Aorta (tissue), 5 donors: ENCODE results near the gene PTPRD. TPM values are rescaled to one million over a fixed set of nuclear protein-coding genes. Genes with fewer than 3 reads are reported as not detected.
A peak's percentile ranks its signal among the peaks of the same experiment; 100 is the strongest.

ENCODE experiments used
- ATAC-seq: fragments of 200-7000 bp; cut with Tn5 transposase; one replicate; pipeline ENCODE4 v1.9.1; 2022; ENCODE audit warnings: moderate library complexity; ENCODE audit not compliant: low FRiP score
- DNase-seq, 2 donors: peaks; one replicate each; pipeline ENCODE4 v3.0.0-alpha.2; 2020
- H3K27ac ChIP-seq, 2 donors: one replicate each; pipeline ENCODE4 v1.5.1; 2013; ENCODE audit warnings: low read length in 2 of 2, mild to moderate bottlenecking in 2 of 2, moderate library complexity in 2 of 2, control low read depth in 1 of 2, inconsistent platforms in 1 of 2, low read depth in 1 of 2
- H3K27me3 ChIP-seq, 2 donors: one replicate each; pipeline ENCODE4 v1.6.1; 2013; ENCODE audit warnings: control low read depth in 1 of 2, low read length in 1 of 2, mild to moderate bottlenecking in 1 of 2, moderate library complexity in 1 of 2; ENCODE audit not compliant: insufficient read depth in 2 of 2, control insufficient read depth in 1 of 2
- H3K36me3 ChIP-seq, 2 donors: one replicate each; pipeline ENCODE4 v1.6.1; 2013; ENCODE audit warnings: control low read depth in 1 of 2, low read length in 1 of 2, mild to moderate bottlenecking in 1 of 2; ENCODE audit not compliant: insufficient read depth in 2 of 2, control insufficient read depth in 1 of 2
- H3K4me1 ChIP-seq, 2 donors: one replicate each; pipeline ENCODE4 v1.6.1; 2013; ENCODE audit warnings: low read length in 2 of 2, control low read depth in 1 of 2, mild to moderate bottlenecking in 1 of 2, moderate library complexity in 1 of 2; ENCODE audit not compliant: insufficient read depth in 2 of 2, control insufficient read depth in 1 of 2
- H3K4me3 ChIP-seq, 2 donors: one replicate each; pipeline ENCODE4 v1.5.1; 2013; ENCODE audit warnings: low read length in 2 of 2, control low read depth in 1 of 2, mild to moderate bottlenecking in 1 of 2
- H3K9me3 ChIP-seq: one replicate; pipeline ENCODE4 v1.6.1; 2013; ENCODE audit warnings: mild to moderate bottlenecking, low read length; ENCODE audit not compliant: control insufficient read depth
- WGBS, 2 donors: extraction: QIAGEN DNeasy Blood & Tissue Kit; methylation state at CpG; one replicate each; pipeline ENCODE4 v1.1.7; 2013; 5-methylcytosine and 5-hydroxymethylcytosine counted together
- intact Hi-C, 2 donors: fragments of 100-400 bp; cut with DNase I; formaldehyde crosslinking; loops; one replicate each; pipeline versions ENCODE4 v1.14.2 to v1.15.0; 2022
- polyA plus RNA-seq, 2 donors: library from polyadenylated mRNA; stranded (reverse); fragments of 200-250 nt; gene quantifications; one replicate each; pipeline ENCODE4 v1.2.3, GENCODE V29; 2013
- total RNA-seq, 2 donors: library from RNA; stranded (reverse); fragmentation: NEBNext Ultra II Directional; extraction: Animal tissue kit (Norgen Biotek cat#: 25700); gene quantifications; one replicate each; pipeline ENCODE4 v1.2.1, GENCODE V29; 2021
- donor health status: healthy with polysubstance abuse.
- donor health status: Bipolar disorder and iron deficiency.
- donor health status: DM: no; HTN: no; CAD: no.
- donor health status: DM: no; HTN: no; CAD: no.
- donor health status: DM: yes; HTN: yes; CAD: no.

Gene PTPRD
- total and polyA plus RNA-seq, 4 donors, result 1.5 to 92.0 (median 29.4) TPM

DNA sequence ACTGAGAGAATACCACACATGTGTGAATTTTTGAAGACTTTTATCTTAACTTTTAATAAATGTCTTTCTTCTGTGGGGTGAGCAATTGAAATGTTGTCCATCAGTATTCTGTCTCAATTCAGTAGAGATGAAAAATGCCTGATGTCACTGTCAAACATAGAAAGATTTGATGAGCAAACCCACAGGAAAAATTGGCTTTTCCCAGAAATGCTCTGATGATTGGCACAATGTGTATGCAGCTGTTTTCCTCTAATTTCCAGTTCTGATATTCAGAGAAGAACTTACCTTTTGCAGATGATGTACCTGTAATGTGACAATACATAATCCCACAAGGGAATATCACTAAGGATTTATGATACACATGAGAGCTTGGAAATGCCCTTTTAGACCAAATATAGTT is 340.0 kb downstream of the PTPRD start:
- DNase-seq (no peak), ATAC-seq (no peak)
- H3K4me3 ChIP-seq, result no peak overlapping the region
- H3K4me1 ChIP-seq, result peaks cover 1 to 3% of the 10 kb centered on the region in 2 donors
- H3K36me3 ChIP-seq, result no peaks in the 10 kb centered on the region
- H3K27me3 ChIP-seq, result no peaks in the 10 kb centered on the region
- intact Hi-C loops, result no loop called here
- H3K27ac ChIP-seq, result no peak overlapping the region
- H3K9me3 ChIP-seq, result no peaks in the 10 kb centered on the region

DNA sequence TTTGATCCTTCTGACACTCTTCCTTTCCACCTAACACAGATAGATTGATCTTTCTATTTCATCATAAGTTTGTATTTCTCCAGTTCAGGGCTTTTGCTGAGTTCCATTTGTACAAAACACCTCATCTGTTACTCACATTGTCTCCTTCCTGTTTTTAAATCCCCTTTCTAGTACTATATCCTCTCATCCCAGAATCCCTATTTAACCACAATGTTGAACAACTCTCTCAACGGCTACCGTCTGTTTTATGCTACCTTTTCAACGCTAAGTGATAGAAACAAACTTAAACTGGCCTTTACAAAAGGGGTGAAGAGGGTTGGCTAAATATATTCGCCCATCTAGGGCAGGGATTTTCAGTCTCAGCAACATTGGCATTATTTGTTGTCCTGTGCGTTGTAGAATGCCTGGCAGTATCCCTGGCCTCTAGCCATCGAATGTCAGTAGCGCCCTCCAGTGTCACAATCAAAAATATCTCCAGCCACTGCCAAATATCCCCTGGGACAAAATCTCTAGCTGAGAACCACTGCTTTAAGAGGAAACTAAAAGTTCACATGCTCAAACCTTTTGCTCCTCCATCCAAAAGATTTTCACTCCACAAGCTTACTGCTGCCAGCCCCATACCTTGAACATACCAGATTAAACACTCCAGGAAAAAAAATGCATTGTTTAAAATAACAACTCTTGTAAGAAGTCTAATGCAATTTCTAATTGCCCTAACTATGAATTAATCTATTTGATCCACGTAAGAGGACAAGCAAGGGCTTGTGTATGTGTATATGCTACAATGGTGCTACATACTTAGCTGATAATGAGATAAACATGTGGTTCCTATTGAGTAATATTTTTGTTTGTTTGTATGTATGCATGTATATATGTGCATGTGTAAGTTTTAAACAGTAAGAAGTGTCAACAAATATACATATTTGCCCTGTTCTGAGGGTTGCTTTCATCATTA is 344.0 kb downstream of the PTPRD start:
- no peaks in the 10 kb centered on the region for H3K36me3 ChIP-seq

DNA sequence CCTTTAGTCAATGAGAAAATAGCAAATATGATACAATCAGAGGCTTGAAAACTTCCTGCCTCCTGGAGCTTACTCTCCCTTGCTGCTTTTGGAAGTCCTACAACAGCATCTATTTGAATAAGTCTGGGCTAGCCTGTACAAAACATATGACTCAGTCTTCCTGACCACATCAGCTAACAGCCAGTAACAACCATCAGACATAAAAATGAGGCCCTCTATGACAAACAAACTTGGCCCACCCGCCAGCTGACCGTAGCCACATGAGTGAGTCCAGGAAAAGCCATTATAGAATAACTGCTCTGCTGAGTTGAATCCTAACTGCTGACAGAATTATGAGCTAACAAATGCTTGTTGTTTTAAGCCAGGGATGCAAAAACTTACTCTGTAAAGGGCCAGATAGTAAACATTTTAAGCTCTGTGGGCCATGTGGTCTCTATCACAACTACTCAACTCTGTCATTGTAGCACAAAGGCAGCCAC is 347.6 kb downstream of the PTPRD start:
- intact Hi-C loops, result no loop called here
- 50 to 60% methylated on average over 2 of the region's 2 CpGs for WGBS, 2 donors
- DNase-seq (no peak), ATAC-seq (no peak)
- Histone ChIP-seq H3K27me3 (no peaks in the 10 kb centered on the region), H3K36me3 (no peaks in the 10 kb centered on the region), H3K4me3 (no peak overlapping the region), H3K4me1 (peaks cover 0 to 1% of the 10 kb centered on the region in 2 donors), H3K9me3 (peaks cover 1% of the 10 kb centered on the region), H3K27ac (no peak overlapping the region)

More for the DNA sequence above, 344.0 kb downstream of the PTPRD start:
- Histone ChIP-seq H3K27ac (no peak overlapping the region), H3K27me3 (no peaks in the 10 kb centered on the region), H3K4me3 (peak overlapping the region in 1 of 2 donors; percentile 8), H3K4me1 (peaks cover 0 to 1% of the 10 kb centered on the region in 2 donors), H3K9me3 (no peaks in the 10 kb centered on the region)
- 24 to 26% methylated on average over 8 of the region's 8 CpGs for WGBS, 2 donors
- intact Hi-C loops, result no loop called here
- DNase-seq (no peak), ATAC-seq (no peak)

DNA sequence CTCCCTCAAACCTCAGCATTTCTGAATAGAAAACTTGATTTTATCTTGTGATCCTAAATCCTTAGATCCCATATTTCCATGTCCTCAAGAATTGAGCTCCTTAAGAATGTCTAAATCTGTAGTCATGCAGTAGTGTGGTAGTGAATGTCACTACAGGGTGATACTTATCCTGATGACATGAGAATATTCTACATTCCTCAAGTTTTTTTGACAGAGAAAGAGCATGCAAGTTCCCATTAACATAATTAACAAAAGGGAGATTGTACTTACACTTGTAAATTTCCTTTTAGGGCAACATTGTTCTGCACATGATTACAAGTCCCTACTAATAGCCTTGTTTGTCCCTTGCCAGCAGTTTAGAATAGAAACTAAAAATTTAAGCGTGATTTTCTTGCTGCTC is 352.3 kb downstream of the PTPRD start:
- Histone ChIP-seq H3K4me3 (no peak overlapping the region), H3K27me3 (no peaks in the 10 kb centered on the region), H3K27ac (no peak overlapping the region), H3K9me3 (peaks cover 1% of the 10 kb centered on the region), H3K36me3 (no peaks in the 10 kb centered on the region), H3K4me1 (no peaks in the 10 kb centered on the region)
- WGBS, 2 donors, result 53 to 61% methylated on average over 1 of the region's 1 CpG
- ATAC-seq (no peak), DNase-seq (no peak)
- intact Hi-C loops, result no loop called here

DNA sequence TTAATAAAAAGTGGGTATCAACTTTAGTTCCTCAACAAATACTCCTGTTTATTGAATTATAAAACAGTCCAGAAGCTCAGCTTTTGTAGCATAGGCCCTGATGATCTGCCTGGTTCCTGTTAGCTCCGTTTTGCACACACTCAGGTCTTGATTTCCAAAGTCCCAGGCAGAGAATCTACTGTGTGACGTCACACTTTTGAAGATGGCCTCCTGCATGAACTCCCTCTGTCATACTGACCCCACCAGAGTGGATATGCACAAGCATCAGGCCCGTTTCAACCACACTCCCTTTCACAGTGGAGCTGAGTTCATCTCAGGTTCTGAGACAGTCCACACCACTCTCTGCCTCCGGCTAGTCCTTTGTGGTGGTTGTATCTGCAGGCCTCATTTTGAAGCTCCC is 353.1 kb downstream of the PTPRD start:
- Histone ChIP-seq H3K9me3 (peaks cover 1% of the 10 kb centered on the region), H3K36me3 (no peaks in the 10 kb centered on the region), H3K27ac (no peak overlapping the region), H3K4me1 (no peaks in the 10 kb centered on the region), H3K27me3 (no peaks in the 10 kb centered on the region), H3K4me3 (no peak overlapping the region)
- 90 to 91% methylated on average over 4 of the region's 4 CpGs for WGBS, 2 donors
- ATAC-seq (no peak), DNase-seq (no peak)
- intact Hi-C loops, result no loop called here

DNA sequence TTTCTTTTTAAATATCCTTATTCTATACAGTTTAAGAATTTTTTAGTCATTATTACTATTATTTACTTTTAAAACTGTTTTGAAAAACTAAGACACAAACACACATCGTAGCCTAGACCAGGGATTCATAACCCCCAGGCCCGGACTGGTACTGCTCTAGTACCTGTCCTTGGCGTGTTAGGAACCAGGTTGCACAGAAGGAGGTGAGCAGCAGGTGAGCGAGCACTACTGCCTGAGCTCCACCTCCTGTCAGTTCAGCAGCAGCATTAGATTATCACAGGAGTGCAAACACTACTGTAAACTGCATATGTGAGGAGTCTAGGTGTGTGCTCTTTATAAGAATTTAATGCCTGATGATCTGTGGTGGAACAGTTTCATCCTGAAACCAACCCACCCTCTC is 357.0 kb downstream of the PTPRD start:
- H3K9me3 ChIP-seq, result no peaks in the 10 kb centered on the region
- WGBS, 2 donors, result 94 to 96% methylated on average over 4 of the region's 4 CpGs
- DNase-seq (no peak), ATAC-seq (no peak)
- no peak overlapping the region for H3K4me3 ChIP-seq
- no peaks in the 10 kb centered on the region for H3K27me3 ChIP-seq
- intact Hi-C loops, result no loop called here
- no peaks in the 10 kb centered on the region for H3K4me1 ChIP-seq
- H3K27ac ChIP-seq, result no peak overlapping the region
- H3K36me3 ChIP-seq, result no peaks in the 10 kb centered on the region

DNA sequence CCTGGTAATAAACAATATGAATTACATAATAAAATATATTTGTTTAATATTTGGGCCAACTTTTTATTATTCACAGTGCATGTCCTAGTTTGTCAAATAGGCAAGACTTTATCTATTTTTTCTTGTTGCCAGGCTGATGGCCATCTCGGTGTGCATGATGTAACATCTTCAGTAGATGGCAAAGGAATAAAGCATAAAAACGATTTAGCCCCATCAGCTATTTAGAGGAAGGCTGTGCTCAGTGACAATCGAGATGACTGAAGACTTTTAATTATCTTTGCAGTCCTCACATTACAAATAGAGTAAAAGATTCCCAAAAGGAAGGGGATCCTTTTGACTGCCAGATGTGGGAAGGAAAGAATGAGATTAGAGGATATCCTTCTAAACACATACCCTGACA is 358.5 kb downstream of the PTPRD start:
- intact Hi-C loops, result no loop called here
- no peaks in the 10 kb centered on the region for H3K4me1 ChIP-seq
- ATAC-seq (no peak), DNase-seq (no peak)
- no peak overlapping the region for H3K27ac ChIP-seq
- no peaks in the 10 kb centered on the region for H3K36me3 ChIP-seq
- 69 to 84% methylated on average over 3 of the region's 3 CpGs for WGBS, 2 donors
- no peaks in the 10 kb centered on the region for H3K9me3 ChIP-seq
- no peak overlapping the region for H3K4me3 ChIP-seq
- H3K27me3 ChIP-seq, result no peaks in the 10 kb centered on the region

DNA sequence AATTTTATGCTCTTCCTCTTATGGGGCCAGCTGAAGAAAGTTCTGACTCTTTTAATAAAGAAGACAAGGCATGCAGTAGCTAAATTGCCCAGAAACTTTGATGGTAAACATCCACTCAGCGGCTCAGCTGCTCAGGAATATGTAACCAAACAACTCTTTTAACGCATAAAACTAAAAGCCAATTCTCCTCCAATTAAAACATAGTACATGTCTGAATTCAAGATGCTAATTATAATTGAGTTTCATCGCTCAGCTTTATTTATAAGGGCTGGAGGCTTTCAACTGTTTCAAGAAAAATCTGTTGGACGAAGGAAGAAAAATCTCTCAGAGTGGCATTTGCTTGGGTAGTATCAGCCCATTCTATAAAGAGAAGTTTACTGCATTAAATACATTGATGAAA is 359.5 kb downstream of the PTPRD start:
- Histone ChIP-seq H3K9me3 (no peaks in the 10 kb centered on the region), H3K4me3 (no peak overlapping the region), H3K27me3 (no peaks in the 10 kb centered on the region), H3K4me1 (no peaks in the 10 kb centered on the region), H3K27ac (no peak overlapping the region), H3K36me3 (no peaks in the 10 kb centered on the region)
- no peak for DNase-seq
- no peak for ATAC-seq
- 93 to 94% methylated on average over 4 of the region's 4 CpGs for WGBS, 2 donors
- intact Hi-C loops, result no loop called here

DNA sequence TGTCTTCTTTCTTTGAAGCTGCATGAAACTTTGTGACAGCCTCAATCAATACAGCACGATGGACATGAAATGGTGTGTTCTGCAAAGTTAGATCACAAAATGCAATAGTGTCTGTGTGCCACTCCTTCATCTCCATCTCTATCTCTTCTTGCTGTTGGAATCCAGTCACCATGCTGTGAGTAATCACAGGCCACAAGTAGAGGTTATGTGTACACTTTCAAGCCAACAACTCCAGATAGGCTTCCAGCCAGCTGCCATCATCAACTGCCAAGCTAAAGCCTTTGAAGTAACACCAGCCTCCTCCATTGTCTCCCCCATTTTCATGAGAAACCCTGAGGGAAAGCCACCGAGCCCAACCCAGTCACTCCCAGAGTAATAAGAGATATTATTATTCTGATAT is 360.6 kb downstream of the PTPRD start:
- intact Hi-C loops, result no loop called here
- Histone ChIP-seq H3K9me3 (no peaks in the 10 kb centered on the region), H3K4me3 (no peak overlapping the region), H3K27me3 (no peaks in the 10 kb centered on the region), H3K27ac (no peak overlapping the region), H3K4me1 (no peaks in the 10 kb centered on the region), H3K36me3 (no peaks in the 10 kb centered on the region)
- ATAC-seq (no peak), DNase-seq (no peak)
- 71 to 77% methylated on average over 2 of the region's 2 CpGs for WGBS, 2 donors
